Caco-2 (cell line): ENCODE data around the gene SLC66A3. TPM values are rescaled to one million over a fixed set of nuclear protein-coding genes. Genes with fewer than 3 reads are reported as not detected.

Source experiments
- BruUV-seq: library from RNA; stranded (reverse); fragments of 400-500 nt; replicated peaks from 2 replicates; lab custom pipeline; 2021; lab: Mats Ljungman, UMichigan
- CTCF ChIA-PET: fragments of 300-600 bp; sonication (Branson Sonifier 250); formaldehyde crosslinking; loops from one replicate; lab custom pipeline; 2022; ENCODE audit warnings: antibody characterized with exemption; lab: Charles Lee
- POLR2A ChIA-PET: fragments of 300-600 bp; sonication (Branson Sonifier 250); formaldehyde crosslinking; loops from one replicate; lab custom pipeline; 2022; ENCODE audit warnings: antibody characterized with exemption; lab: Charles Lee
- DNase-seq, 2 experiments: peaks; one replicate each; pipeline versions ENCODE4 v3.0.0 to v3.0.0-alpha.2; 2020 to 2022
- H3K27me3 ChIP-seq: replicated peaks from 2 replicates; pipeline ENCODE4 v1.6.0; 2011; ENCODE audit warnings: low read length; ENCODE audit not compliant: control insufficient read depth, insufficient read depth
- H3K36me3 ChIP-seq: 2 replicates; pipeline ENCODE4 v1.5.1; 2011; ENCODE audit warnings: low read length; ENCODE audit not compliant: control insufficient read depth, insufficient read depth
- H3K4me1 ChIP-seq: fragments of 250-450 bp; sonication (Bioruptor Pico); 2 replicates; pipeline ENCODE4 v1.5.1; 2020; ENCODE audit warnings: mild to moderate bottlenecking
- H3K4me3 ChIP-seq: 2 replicates; pipeline ENCODE4 v1.5.1; 2011; ENCODE audit warnings: low read depth, mild to moderate bottlenecking, control low read depth, low read length
- H3K9me3 ChIP-seq: fragments of 250-450 bp; sonication (Bioruptor Pico); 2 replicates; pipeline ENCODE4 v1.5.1; 2020; ENCODE audit warnings: mild to moderate bottlenecking, moderate library complexity
- H3K27ac Mint-ChIP-seq: one replicate; pipeline ENCODE4 v1.8.0; 2022; ENCODE audit warnings: mixed read lengths; ENCODE audit not compliant: unreplicated experiment
- H3K27me3 Mint-ChIP-seq: one replicate; pipeline ENCODE4 v1.8.0; 2022; ENCODE audit warnings: mixed read lengths; ENCODE audit not compliant: insufficient read depth, unreplicated experiment
- H3K36me3 Mint-ChIP-seq: one replicate; pipeline ENCODE4 v1.8.0; 2022; ENCODE audit warnings: mild to moderate bottlenecking, mixed read lengths; ENCODE audit not compliant: insufficient read depth, unreplicated experiment
- H3K4me1 Mint-ChIP-seq: one replicate; pipeline ENCODE4 v1.8.0; 2022; ENCODE audit warnings: low read depth, mixed read lengths; ENCODE audit not compliant: unreplicated experiment
- H3K4me3 Mint-ChIP-seq: one replicate; pipeline ENCODE4 v1.8.0; 2022; ENCODE audit warnings: mild to moderate bottlenecking, moderate library complexity, mixed read lengths; ENCODE audit not compliant: unreplicated experiment
- H3K9me3 Mint-ChIP-seq: one replicate; pipeline ENCODE4 v1.8.0; 2022; ENCODE audit warnings: mixed read lengths; ENCODE audit not compliant: unreplicated experiment
- intact Hi-C: fragments of 100-400 bp; cut with micrococcal nuclease; formaldehyde crosslinking; loops from one replicate; pipeline ENCODE4 v1.10.0; 2022; ENCODE audit not compliant: unreplicated experiment
- total RNA-seq: library from RNA; stranded (reverse); gene quantifications from 2 replicates; pipeline ENCODE4 v1.2.3, GENCODE V29; 2022
- TF ChIP-seq, protein P1 (sequence below), 2 experiments: fragments of 200-600 bp in 1 of 2; IDR thresholded peaks; 1 replicate in 1 of 2; 2 replicates in 1 of 2; pipeline versions ENCODE4 v1.5.1 to v1.8.0; 2011 to 2022; ENCODE audit warnings: antibody characterized with exemption in 1 of 2, control low read depth in 1 of 2, inconsistent platforms in 1 of 2, low read depth in 1 of 2, low read length in 1 of 2, mild to moderate bottlenecking in 1 of 2, moderate library complexity in 1 of 2; ENCODE audit not compliant: insufficient read depth in 1 of 2, severe bottlenecking in 1 of 2, unreplicated experiment in 1 of 2

SLC66A3 gene
- total RNA-seq, 1 experiment from 2014 or later = 12.1 TPM

DNA sequence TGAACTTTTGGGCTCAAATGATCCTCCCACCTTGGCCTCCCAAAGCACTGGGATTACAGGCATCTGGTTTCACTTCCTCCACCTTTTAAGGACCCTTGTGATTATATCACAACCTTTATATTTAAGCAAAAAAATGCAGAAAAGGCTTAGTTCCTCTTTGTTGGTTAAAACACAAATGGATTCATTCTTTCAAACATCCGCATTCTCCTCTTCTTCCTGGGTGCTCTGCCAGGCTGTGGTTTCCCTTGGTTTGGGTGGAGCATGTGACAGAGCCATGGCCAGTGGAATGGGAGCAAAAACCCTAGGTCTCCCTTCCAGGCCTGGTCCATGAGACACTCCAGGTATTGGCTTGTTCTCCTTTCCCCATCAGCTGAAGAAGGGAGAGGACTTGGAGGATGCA lies 9.9 kb upstream of the SLC66A3 start:
- TF ChIP-seq, protein P1, sequence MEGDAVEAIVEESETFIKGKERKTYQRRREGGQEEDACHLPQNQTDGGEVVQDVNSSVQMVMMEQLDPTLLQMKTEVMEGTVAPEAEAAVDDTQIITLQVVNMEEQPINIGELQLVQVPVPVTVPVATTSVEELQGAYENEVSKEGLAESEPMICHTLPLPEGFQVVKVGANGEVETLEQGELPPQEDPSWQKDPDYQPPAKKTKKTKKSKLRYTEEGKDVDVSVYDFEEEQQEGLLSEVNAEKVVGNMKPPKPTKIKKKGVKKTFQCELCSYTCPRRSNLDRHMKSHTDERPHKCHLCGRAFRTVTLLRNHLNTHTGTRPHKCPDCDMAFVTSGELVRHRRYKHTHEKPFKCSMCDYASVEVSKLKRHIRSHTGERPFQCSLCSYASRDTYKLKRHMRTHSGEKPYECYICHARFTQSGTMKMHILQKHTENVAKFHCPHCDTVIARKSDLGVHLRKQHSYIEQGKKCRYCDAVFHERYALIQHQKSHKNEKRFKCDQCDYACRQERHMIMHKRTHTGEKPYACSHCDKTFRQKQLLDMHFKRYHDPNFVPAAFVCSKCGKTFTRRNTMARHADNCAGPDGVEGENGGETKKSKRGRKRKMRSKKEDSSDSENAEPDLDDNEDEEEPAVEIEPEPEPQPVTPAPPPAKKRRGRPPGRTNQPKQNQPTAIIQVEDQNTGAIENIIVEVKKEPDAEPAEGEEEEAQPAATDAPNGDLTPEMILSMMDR (IDR thresholded peaks at IDR 0.05; ENCODE audit: insufficient read depth in 1 of 2, low read depth in 1 of 2, low read length in 1 of 2, severe bottlenecking in 1 of 2, unreplicated experiment in 1 of 2) = no peak
- POLR2A ChIA-PET = no interaction called here

DNA sequence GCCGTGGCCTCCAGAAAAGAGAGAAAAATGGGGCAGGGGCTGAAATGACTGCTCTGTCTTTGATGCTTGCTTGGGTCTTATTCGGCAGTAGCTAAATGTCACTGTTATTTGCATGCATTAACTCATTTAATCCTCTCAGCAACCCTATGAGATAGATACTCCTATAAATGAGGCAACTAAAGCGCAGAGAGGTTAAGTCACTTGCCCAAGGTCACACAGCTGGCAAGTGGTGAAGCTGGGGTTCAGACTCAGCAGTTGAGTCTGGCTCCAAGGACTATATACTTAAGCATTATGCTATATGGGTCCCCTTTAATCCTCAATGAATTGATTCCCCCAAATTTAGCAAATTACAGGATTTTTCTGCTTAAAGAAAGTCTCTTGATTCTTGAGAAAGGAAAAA lies 9.2 kb upstream of the SLC66A3 start:
- no peak for DNase-seq
- Histone ChIP-seq H3K27me3 (no peaks in the 10 kb centered on the region), H3K4me1 (no peaks in the 10 kb centered on the region), H3K9me3 (no peaks in the 10 kb centered on the region), H3K36me3 (no peaks in the 10 kb centered on the region), H3K4me3 (no peak overlapping the region)
- Mint-ChIP-seq H3K36me3 (no peaks in the 10 kb centered on the region), H3K4me3 (no peak overlapping the region), H3K9me3 (no peaks in the 10 kb centered on the region), H3K27me3 (peaks cover 6% of the 10 kb centered on the region), H3K27ac (no peak overlapping the region), H3K4me1 (no peaks in the 10 kb centered on the region)
- no TSS peak for BruUV-seq
- TF ChIP-seq, protein P1 (IDR thresholded peaks at IDR 0.05; ENCODE audit: insufficient read depth in 1 of 2, low read depth in 1 of 2, low read length in 1 of 2, severe bottlenecking in 1 of 2, unreplicated experiment in 1 of 2) = no peak
- ChIA-PET CTCF (interaction anchor here (0.6 kb wide), 1 partner anchor 12 kb away, joined by 5 read pairs; no protein-coding TSS in a partner anchor), POLR2A (no interaction called here)
- intact Hi-C loops = no loop called here

More for the DNA sequence above, 9.9 kb upstream of the SLC66A3 start:
- H3K4me3 ChIP-seq = no peak overlapping the region
- Mint-ChIP-seq H3K9me3 (no peaks in the 10 kb centered on the region), H3K27me3 (peaks cover 6% of the 10 kb centered on the region), H3K4me1 (no peaks in the 10 kb centered on the region), H3K27ac (no peak overlapping the region), H3K36me3 (no peaks in the 10 kb centered on the region), H3K4me3 (no peak overlapping the region)
- DNase-seq = no peak
- H3K36me3 ChIP-seq = no peaks in the 10 kb centered on the region
- no TSS peak for BruUV-seq
- CTCF ChIA-PET = interaction anchor here (0.6 to 1.7 kb wide), 2 partner anchors 12 to 13 kb away, joined by 5 to 6 read pairs; a partner anchor contains a TSS
- intact Hi-C loops = no loop called here
- no peaks in the 10 kb centered on the region for H3K4me1 ChIP-seq
- no peaks in the 10 kb centered on the region for H3K9me3 ChIP-seq
- no peaks in the 10 kb centered on the region for H3K27me3 ChIP-seq

- POLR2A ChIA-PET = no interaction called here
- no peak overlapping the region for H3K4me3 Mint-ChIP-seq
- H3K4me3 ChIP-seq = no peak overlapping the region
- H3K9me3 ChIP-seq = no peaks in the 10 kb centered on the region
- CTCF ChIA-PET = no interaction called here
- H3K27me3 Mint-ChIP-seq = peaks cover 6% of the 10 kb centered on the region
- H3K4me1 Mint-ChIP-seq = no peaks in the 10 kb centered on the region
- no peak for DNase-seq
- BruUV-seq = no TSS peak
- no peaks in the 10 kb centered on the region for H3K9me3 Mint-ChIP-seq
- TF ChIP-seq, protein P1 (IDR thresholded peaks at IDR 0.05; ENCODE audit: insufficient read depth in 1 of 2, low read depth in 1 of 2, low read length in 1 of 2, severe bottlenecking in 1 of 2, unreplicated experiment in 1 of 2) = no peak
- no peaks in the 10 kb centered on the region for H3K4me1 ChIP-seq
- H3K36me3 ChIP-seq = no peaks in the 10 kb centered on the region
- no peaks in the 10 kb centered on the region for H3K27me3 ChIP-seq
- no peaks in the 10 kb centered on the region for H3K36me3 Mint-ChIP-seq
- intact Hi-C loops = no loop called here
- no peak overlapping the region for H3K27ac Mint-ChIP-seq
Measured at GRCh38 chr2:11147263-11147662, 8.0 kb upstream of the SLC66A3 start.
